Natural killer cell (primary cell): ENCODE results near the gene MBD3L2. TPM values are rescaled to one million over a fixed set of nuclear protein-coding genes. Genes with fewer than 3 reads are reported as not detected.

Experiments
- ATAC-seq, 3 donors: fragments of 150-1000 bp in 2 of 3; fragments of 200-7000 bp in 1 of 3; cut with Tn5 transposase; 1 replicate in 1 of 3; 2 replicates in 2 of 3; pipeline ENCODE4 v1.10.0; 2021; ENCODE audit warnings: mild to moderate bottlenecking in 2 of 3, moderate library complexity in 2 of 3
- DNase-seq, 2 donors: peaks; one replicate each; pipeline versions ENCODE4 v3.0.0 to v3.0.0-alpha.2; 2013 to 2021; ENCODE audit warnings: mixed read lengths in 1 of 2
- H3K27ac ChIP-seq: one replicate; pipeline ENCODE4 v1.5.1; 2013; ENCODE audit warnings: mild to moderate bottlenecking, low read length
- H3K27me3 ChIP-seq: one replicate; pipeline ENCODE4 v1.6.1; 2013; ENCODE audit warnings: low read length; ENCODE audit not compliant: control insufficient read depth, insufficient read depth
- H3K36me3 ChIP-seq: one replicate; pipeline ENCODE4 v1.6.1; 2013; ENCODE audit warnings: low read length; ENCODE audit not compliant: control insufficient read depth, insufficient read depth
- H3K4me1 ChIP-seq: one replicate; pipeline ENCODE4 v1.6.1; 2013; ENCODE audit warnings: low read length; ENCODE audit not compliant: control insufficient read depth, insufficient read depth
- H3K4me3 ChIP-seq: one replicate; pipeline ENCODE4 v1.5.1; 2013; ENCODE audit warnings: low read length
- H3K9me3 ChIP-seq: one replicate; pipeline ENCODE4 v1.6.1; 2013; ENCODE audit warnings: low read length; ENCODE audit not compliant: control insufficient read depth, insufficient read depth
- H3K27ac Mint-ChIP-seq, 2 donors: one replicate each; pipeline ENCODE4 v1.8.0; 2022; ENCODE audit warnings: mild to moderate bottlenecking in 2 of 2, mixed read lengths in 2 of 2, moderate library complexity in 1 of 2
- H3K27me3 Mint-ChIP-seq, 2 donors: one replicate each; pipeline ENCODE4 v1.8.0; 2022; ENCODE audit warnings: low read depth in 2 of 2, mixed read lengths in 2 of 2
- H3K36me3 Mint-ChIP-seq: one replicate; pipeline ENCODE4 v1.8.0; 2022; ENCODE audit warnings: mixed read lengths
- H3K4me1 Mint-ChIP-seq, 2 donors: one replicate each; pipeline ENCODE4 v1.8.0; 2022; ENCODE audit warnings: mixed read lengths in 2 of 2
- H3K4me3 Mint-ChIP-seq: one replicate; pipeline ENCODE4 v1.8.0; 2022; ENCODE audit warnings: mild to moderate bottlenecking, moderate library complexity, mixed read lengths
- H3K9me3 Mint-ChIP-seq, 2 donors: one replicate each; pipeline ENCODE4 v1.8.0; 2022; ENCODE audit warnings: mixed read lengths in 2 of 2
- CTCF ChIP-seq: fragments of 200-600 bp; IDR thresholded peaks from one replicate; pipeline ENCODE4 v1.8.0; 2022; ENCODE audit warnings: antibody characterized with exemption
- WGBS: methylation state at CpG from one replicate; pipeline ENCODE4 v1.1.7; 2013; ENCODE audit warnings: missing lambda C conversion rate; ENCODE audit not compliant: insufficient coverage; 5-methylcytosine and 5-hydroxymethylcytosine counted together
- intact Hi-C: fragments of 100-400 bp; cut with micrococcal nuclease; formaldehyde crosslinking; loops from one replicate; pipeline ENCODE4 v1.14.2; 2022
- total RNA-seq, 4 donors: library from RNA; stranded (reverse); fragments of 120-200 nt in 1 of 4; gene quantifications; one replicate each; pipeline versions ENCODE4 v1.2.3 to v1.2.4, GENCODE V29; 2013 to 2022

MBD3L2 gene
- total RNA-seq, 3 donors from 2014 or later (not counting 1 experiment from before 2014, with no cell fraction given): not detected

- Mint-ChIP-seq H3K36me3 (no peaks in the 10 kb centered on the region), H3K4me1 (peaks cover 0 to 17% of the 10 kb centered on the region in 2 donors), H3K4me3 (peak overlapping the region; percentile 96), H3K27me3 (no peaks in the 10 kb centered on the region), H3K9me3 (peaks cover 0 to 2% of the 10 kb centered on the region in 2 donors), H3K27ac (peak overlapping the region; percentile 94 to 95)
- peak overlapping the region; percentile 87 for H3K4me3 ChIP-seq
- no peaks in the 10 kb centered on the region for H3K27me3 ChIP-seq
- no peak for TF ChIP-seq CTCF
- ATAC-seq (peak; percentile 4 to 10 (median 5)), DNase-seq (no peak)
- H3K36me3 ChIP-seq: peaks cover 25% of the 10 kb centered on the region
- peak overlapping the region; percentile 82 for H3K27ac ChIP-seq
- under 1% methylated on average over 12 of the region's 12 CpGs for WGBS
- peaks cover 15% of the 10 kb centered on the region for H3K4me1 ChIP-seq
- H3K9me3 ChIP-seq: no peaks in the 10 kb centered on the region
- intact Hi-C loops: no loop called here
Measured at GRCh38 chr19:7069904-7070226, 20.7 kb downstream of the MBD3L2 start.

GRCh38 chr19:7072541-7072940 is 23.4 kb downstream of the MBD3L2 start:
- no peaks in the 10 kb centered on the region for H3K27me3 ChIP-seq
- no peak for DNase-seq
- H3K36me3 Mint-ChIP-seq: peaks cover 15% of the 10 kb centered on the region
- peak overlapping the region; percentile 5 for H3K4me3 Mint-ChIP-seq
- peaks cover 0 to 17% of the 10 kb centered on the region in 2 donors for H3K4me1 Mint-ChIP-seq
- H3K27me3 Mint-ChIP-seq: no peaks in the 10 kb centered on the region
- TF ChIP-seq CTCF: no peak
- peaks cover 2 to 3% of the 10 kb centered on the region in 2 donors for H3K9me3 Mint-ChIP-seq
- peaks cover 7% of the 10 kb centered on the region for H3K9me3 ChIP-seq
- H3K36me3 ChIP-seq: peaks cover 49% of the 10 kb centered on the region
- H3K4me1 ChIP-seq: peaks cover 15% of the 10 kb centered on the region
- H3K4me3 ChIP-seq: no peak overlapping the region
- no peak for ATAC-seq
- WGBS: 99% methylated on average over 6 of the region's 6 CpGs
- intact Hi-C loops: no loop called here
- no peak overlapping the region for H3K27ac Mint-ChIP-seq
- H3K27ac ChIP-seq: no peak overlapping the region

GRCh38 chr19:7074705-7075282 is 25.7 kb downstream of the MBD3L2 start:
- Mint-ChIP-seq H3K9me3 (peaks cover 7 to 13% of the 10 kb centered on the region in 2 donors), H3K27ac (no peak overlapping the region), H3K36me3 (peaks cover 37% of the 10 kb centered on the region), H3K4me1 (peaks cover 0 to 6% of the 10 kb centered on the region in 2 donors), H3K27me3 (no peaks in the 10 kb centered on the region), H3K4me3 (no peak overlapping the region)
- H3K27me3 ChIP-seq: no peaks in the 10 kb centered on the region
- ATAC-seq (no peak), DNase-seq (no peak)
- no peak overlapping the region for H3K4me3 ChIP-seq
- no peak for TF ChIP-seq CTCF
- peaks cover 19% of the 10 kb centered on the region for H3K9me3 ChIP-seq
- peaks cover 70% of the 10 kb centered on the region for H3K36me3 ChIP-seq
- no peak overlapping the region for H3K27ac ChIP-seq
- intact Hi-C loops: no loop called here
- peaks cover 10% of the 10 kb centered on the region for H3K4me1 ChIP-seq
- WGBS: 98% methylated on average over 29 of the region's 29 CpGs

GRCh38 chr19:7076151-7076550 is 27.0 kb downstream of the MBD3L2 start:
- Histone ChIP-seq H3K4me1 (no peaks in the 10 kb centered on the region), H3K9me3 (peaks cover 32% of the 10 kb centered on the region), H3K4me3 (no peak overlapping the region), H3K36me3 (peaks cover 82% of the 10 kb centered on the region), H3K27me3 (no peaks in the 10 kb centered on the region), H3K27ac (no peak overlapping the region)
- 99% methylated on average over 6 of the region's 6 CpGs for WGBS
- DNase-seq (no peak), ATAC-seq (no peak)
- Mint-ChIP-seq H3K4me3 (no peak overlapping the region), H3K36me3 (peaks cover 49% of the 10 kb centered on the region), H3K27ac (no peak overlapping the region), H3K4me1 (peaks cover 0 to 6% of the 10 kb centered on the region in 2 donors), H3K27me3 (no peaks in the 10 kb centered on the region), H3K9me3 (peaks cover 7 to 15% of the 10 kb centered on the region in 2 donors)
- no peak for TF ChIP-seq CTCF
- intact Hi-C loops: no loop called here
